GM12801 (cell line): ENCODE data around the gene PGA5.

Experiments used
- TF ChIP-seq, protein P1 (sequence below): IDR thresholded peaks from one replicate; pipeline ENCODE4 v1.5.1; 2011; ENCODE audit warnings: control low read depth; ENCODE audit not compliant: insufficient read length; ENCODE audit errors: extremely low read depth

PGA5 gene

DNA sequence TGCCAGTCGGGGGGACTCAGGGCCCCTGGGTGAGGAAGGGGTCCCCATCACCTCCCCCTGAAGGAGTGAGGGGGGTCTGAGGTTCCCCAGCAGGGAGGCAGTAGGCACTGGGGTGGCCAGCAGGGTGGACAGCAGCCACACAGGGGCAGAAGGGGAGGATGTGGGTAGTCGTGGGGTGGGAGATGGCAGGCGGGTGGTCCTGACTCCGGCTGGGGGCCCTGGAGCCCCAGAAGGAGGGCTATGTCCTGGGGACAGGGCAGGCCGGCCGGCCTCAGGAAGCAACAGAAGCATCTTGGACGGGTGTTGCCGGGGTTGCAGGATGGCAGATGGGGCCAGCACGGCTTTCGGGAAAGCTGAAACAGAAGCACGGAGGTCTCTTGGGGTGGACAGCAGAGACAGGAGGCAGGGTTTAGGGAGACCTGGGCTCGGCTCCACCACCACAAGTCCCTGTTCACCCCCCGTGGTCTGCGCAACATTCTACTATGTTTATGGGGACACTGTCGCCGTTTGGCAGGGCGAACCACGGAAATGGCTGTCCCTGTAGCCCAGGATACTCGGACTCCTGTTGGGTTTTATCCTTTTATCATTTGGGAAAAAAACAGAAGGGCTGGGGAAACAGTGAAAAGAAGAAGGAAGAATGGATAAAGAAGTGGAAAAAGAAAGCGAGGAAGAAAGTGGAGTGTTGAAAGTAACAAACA is 40.1 kb downstream of the PGA5 start:
- TF ChIP-seq, protein P1, sequence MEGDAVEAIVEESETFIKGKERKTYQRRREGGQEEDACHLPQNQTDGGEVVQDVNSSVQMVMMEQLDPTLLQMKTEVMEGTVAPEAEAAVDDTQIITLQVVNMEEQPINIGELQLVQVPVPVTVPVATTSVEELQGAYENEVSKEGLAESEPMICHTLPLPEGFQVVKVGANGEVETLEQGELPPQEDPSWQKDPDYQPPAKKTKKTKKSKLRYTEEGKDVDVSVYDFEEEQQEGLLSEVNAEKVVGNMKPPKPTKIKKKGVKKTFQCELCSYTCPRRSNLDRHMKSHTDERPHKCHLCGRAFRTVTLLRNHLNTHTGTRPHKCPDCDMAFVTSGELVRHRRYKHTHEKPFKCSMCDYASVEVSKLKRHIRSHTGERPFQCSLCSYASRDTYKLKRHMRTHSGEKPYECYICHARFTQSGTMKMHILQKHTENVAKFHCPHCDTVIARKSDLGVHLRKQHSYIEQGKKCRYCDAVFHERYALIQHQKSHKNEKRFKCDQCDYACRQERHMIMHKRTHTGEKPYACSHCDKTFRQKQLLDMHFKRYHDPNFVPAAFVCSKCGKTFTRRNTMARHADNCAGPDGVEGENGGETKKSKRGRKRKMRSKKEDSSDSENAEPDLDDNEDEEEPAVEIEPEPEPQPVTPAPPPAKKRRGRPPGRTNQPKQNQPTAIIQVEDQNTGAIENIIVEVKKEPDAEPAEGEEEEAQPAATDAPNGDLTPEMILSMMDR = no peak

DNA sequence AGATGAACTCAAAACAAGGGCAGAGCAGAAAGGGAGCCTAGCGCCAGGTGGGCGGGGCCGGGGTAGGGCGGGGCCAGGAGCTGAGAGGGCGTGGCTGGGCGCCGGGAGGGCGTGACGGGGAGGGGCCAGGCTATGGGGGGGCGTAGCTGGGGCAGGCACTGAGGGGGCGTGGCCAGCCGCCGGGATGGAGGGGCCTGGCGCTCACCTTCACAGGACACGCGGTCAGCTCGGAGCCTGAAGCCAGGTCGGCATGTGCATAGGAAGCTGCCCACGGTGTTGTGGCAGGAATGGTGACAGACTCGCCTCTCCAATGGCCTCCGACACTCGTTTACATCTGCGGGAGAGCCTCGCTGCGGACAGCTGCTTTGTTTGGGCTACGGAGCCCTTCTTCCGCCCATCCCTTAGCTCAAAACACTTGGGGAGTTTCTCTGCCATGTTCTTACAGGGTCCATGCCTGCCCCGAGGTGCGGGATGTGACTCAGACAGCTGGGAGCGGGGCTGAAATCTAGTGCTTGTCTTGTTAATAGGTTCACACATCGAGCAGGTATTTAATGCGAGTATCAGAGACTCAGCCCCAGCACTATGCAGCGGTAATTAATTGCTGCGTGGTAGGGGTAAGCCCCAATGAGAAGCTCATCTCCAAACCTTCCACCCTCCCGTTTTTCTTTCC is 40.7 kb downstream of the PGA5 start:
- TF ChIP-seq, protein P1 = no peak

DNA sequence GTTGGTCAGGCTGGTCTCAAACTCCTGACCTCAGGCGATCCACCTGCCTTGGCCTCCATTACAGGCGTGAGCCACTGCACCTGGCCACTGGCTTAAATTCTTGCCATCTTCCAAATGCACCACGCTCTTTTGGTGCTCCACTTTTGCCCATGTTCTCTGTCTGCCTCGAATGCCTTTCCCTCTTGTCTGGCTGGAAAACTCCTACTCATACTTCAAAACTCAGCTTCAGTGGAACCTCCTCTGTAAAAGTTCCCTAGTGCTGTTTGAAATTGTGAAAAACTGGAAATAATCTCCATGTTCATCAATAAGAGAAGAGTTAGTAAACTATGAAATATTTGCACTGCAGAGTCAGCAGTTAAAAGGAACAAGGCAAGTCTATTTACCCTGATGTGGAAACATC is 42.6 kb downstream of the PGA5 start:
- TF ChIP-seq, protein P1 = no peak

DNA sequence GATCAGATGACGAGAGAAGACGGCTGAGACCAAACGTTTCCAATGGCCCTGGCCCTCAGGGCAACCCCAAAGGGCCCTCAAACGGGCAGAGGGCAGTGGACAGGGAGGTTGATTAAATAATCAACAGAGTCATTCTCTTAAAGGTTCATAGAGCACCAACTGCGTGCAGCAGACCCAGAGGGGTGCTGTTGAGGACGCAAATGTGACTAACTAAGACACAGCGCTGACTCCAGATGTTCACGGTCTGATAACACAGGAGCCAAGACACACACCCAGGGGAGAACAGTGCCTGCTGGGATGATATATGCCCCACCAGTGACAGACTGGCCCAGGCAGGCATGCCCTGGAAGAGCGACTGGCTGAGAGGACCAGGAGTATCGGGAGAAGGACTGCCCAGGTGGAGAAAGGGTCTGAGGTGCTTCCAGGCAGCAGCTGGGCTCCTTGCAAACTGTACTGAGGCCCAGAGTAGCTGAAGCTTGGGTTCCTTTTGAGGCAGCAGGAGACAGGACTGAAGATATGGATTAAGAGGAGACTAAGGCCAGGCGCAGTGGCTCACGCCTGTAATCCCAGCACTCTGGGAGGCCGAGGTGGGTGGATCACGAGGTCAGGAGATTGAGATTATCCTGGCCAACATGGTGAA is 46.5 kb downstream of the PGA5 start:
- TF ChIP-seq, protein P1 = no peak

DNA sequence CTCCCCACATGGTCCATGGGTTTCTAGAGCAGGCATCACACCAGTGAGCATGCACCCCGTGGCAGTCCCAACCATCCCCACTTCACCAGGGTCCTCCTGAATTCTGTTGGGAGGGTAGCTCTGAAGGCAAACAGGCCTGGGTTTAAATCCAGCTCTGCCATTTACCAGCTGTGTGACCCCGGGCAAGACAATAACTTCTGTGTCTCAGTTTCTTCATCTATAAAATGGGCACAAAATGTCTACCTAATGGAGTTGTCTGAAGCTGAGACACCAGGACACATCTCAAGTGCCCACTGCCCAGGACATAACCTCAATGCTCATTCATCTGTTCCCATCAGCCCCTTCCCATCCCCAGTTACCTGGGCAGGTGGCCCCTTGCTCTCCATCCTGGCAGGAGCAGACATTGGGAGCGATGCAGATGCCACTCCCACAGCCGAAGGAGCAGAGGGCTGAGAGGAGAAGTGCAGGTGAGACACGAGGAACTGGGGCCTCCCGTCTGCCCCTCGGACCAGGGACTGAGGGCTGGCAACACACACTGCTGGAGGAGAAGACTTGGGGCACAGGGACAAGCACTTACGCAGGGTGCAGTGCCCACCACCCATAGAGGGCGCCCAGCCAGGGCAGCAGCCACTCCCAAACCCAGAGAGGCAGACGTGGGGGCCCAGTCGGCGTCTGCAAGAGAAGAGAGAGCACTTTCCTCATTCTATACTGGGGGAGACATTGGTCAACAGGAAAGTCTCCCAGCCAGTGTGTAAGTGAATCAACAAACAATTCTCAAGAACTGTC is 50.1 kb downstream of the PGA5 start:
- TF ChIP-seq, protein P1 = no peak

DNA sequence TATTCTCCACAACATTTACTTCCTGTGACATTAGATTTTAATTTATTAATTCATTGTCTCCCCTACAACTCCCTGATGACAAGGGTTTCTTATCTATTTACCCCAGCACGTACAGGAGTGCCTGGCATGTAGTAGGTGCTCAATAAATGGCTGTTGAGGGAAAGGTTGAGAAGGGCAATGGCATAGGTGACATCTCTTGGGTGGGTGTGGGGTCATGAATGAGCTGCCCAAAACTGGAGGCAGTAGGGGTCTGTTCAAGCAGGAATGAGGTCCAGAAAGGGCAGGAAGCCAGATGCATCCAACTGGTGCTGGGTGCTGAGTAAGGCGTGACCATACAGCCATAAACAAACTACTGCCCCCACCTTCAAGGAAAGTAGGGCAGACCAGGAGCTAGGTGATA is 51.4 kb downstream of the PGA5 start:
- TF ChIP-seq, protein P1 = no peak
